ENCODE results near the gene ATXN1.
A peak's percentile ranks its signal among the peaks of the same experiment; 100 is the strongest.

Gene ATXN1

GRCh38 chr6:16319813-16320532 is 441.3 kb downstream of the ATXN1 start:
- no peak for DNase-seq

GRCh38 chr6:16318953-16319720 is 442.1 kb downstream of the ATXN1 start:
- DNase-seq = no peak

GRCh38 chr6:16318538-16318937 is 442.7 kb downstream of the ATXN1 start:
- no peak for DNase-seq

- no peak for DNase-seq
Observed at GRCh38 chr6:16316741-16317251, 444.5 kb downstream of the ATXN1 start.

- no peak for DNase-seq
Observed at GRCh38 chr6:16314296-16314695, 447.0 kb downstream of the ATXN1 start.

GRCh38 chr6:16313732-16314131 is 447.5 kb downstream of the ATXN1 start:
- no peak for DNase-seq

- DNase-seq = no peak
Observed at GRCh38 chr6:16311763-16312162, 449.5 kb downstream of the ATXN1 start.

- no peak for DNase-seq
Observed at GRCh38 chr6:16306334-16306733, 454.9 kb downstream of the ATXN1 start.

- no peak for DNase-seq
Observed at GRCh38 chr6:16305788-16306187, 455.5 kb downstream of the ATXN1 start.

GRCh38 chr6:16305246-16305725 is 456.0 kb downstream of the ATXN1 start:
- DNase-seq = no peak

- DNase-seq = no peak
Observed at GRCh38 chr6:16302721-16303552, 458.3 kb downstream of the ATXN1 start.

GRCh38 chr6:16301511-16301910 is 459.7 kb downstream of the ATXN1 start:
- DNase-seq = no peak

- DNase-seq = no peak
Observed at GRCh38 chr6:16299861-16300260, 461.4 kb downstream of the ATXN1 start.

GRCh38 chr6:16296061-16296670 is 465.1 kb downstream of the ATXN1 start:
- DNase-seq = no peak

- DNase-seq = no peak
Observed at GRCh38 chr6:16295471-16295870, 465.8 kb downstream of the ATXN1 start.

GRCh38 chr6:16295060-16295459 is 466.2 kb downstream of the ATXN1 start:
- no peak for DNase-seq

- DNase-seq = no peak
Observed at GRCh38 chr6:16294371-16294770, 466.9 kb downstream of the ATXN1 start.

GRCh38 chr6:16292942-16293341 is 468.3 kb downstream of the ATXN1 start:
- peak; percentile 2 for DNase-seq

- DNase-seq = no peak
Observed at GRCh38 chr6:16292432-16292831, 468.8 kb downstream of the ATXN1 start.

- DNase-seq = no peak
Observed at GRCh38 chr6:16291739-16292138, 469.5 kb downstream of the ATXN1 start.

GRCh38 chr6:16288163-16288562 is 473.1 kb downstream of the ATXN1 start:
- no peak for DNase-seq

GRCh38 chr6:16286151-16286522 is 475.1 kb downstream of the ATXN1 start:
- no peak for DNase-seq
